ENCODE data around the gene XRN1. TPM values are rescaled to one million over a fixed set of nuclear protein-coding genes. Genes with fewer than 3 reads are reported as not detected.

XRN1 gene
- total and polyA plus RNA-seq, 2 donors (not counting 1 experiment from before 2014, with no cell fraction given): 19.9 to 55.7 TPM

DNA sequence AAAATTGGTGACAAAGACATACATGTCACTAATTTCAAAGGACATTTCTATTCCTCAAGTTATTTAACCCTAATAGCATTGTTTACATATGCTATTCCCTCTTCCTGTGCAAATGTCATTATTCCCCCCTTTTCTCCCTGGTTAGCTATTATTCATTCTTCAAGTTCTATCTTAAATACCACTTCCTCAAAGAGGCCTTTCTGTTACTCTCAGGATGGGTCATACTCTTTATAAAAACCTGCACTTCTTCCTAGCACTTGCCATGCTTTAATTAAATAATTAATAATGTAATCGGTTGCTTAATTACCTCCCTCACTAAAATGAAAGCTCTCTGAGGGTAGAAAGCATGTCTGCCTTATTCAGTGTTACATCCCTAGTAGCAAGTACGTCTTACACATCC, 88.5 kb downstream of the XRN1 start:
- Histone ChIP-seq H3K9me3 (ENCODE audit: control insufficient read depth, insufficient read depth, low read depth, low read length) (no peaks in the 10 kb centered on the region), H3K4me1 (ENCODE audit: control insufficient read depth, extremely low read depth, insufficient read depth, low read length) (no peaks in the 10 kb centered on the region), H3K36me3 (ENCODE audit: control insufficient read depth, insufficient read depth, low read length) (peaks cover 5% of the 10 kb centered on the region), H3K4me2 (ENCODE audit: extremely low read depth, insufficient read depth, low read length) (no peak overlapping the region), H3K79me2 (ENCODE audit: control insufficient read depth, insufficient read depth, low read length) (no peaks in the 10 kb centered on the region), H3K27ac (ENCODE audit: insufficient read depth, low read length) (no peak overlapping the region), H4K20me1 (ENCODE audit: control insufficient read depth, extremely low read depth, insufficient read depth, low read length) (no peaks in the 10 kb centered on the region), H2AFZ (ENCODE audit: low read length) (no peak overlapping the region), H3K27me3 (ENCODE audit: control insufficient read depth, insufficient read depth, low read length) (no peaks in the 10 kb centered on the region), H3K9ac (ENCODE audit: insufficient read depth, low read length) (no peak overlapping the region), H3K4me3 (replicated peaks in 1 of 4; ENCODE audit: control extremely low read depth in 1 of 4, insufficient read depth in 1 of 4, low read depth in 3 of 4, low read length in 4 of 4) (no peak overlapping the region)
- DNase-seq (ENCODE audit: low read depth in 2 of 2): no peak
- no peak for TF ChIP-seq EZH2 (IDR thresholded peaks at IDR 0.05; ENCODE audit: low read length, missing control alignments)
- TF ChIP-seq, protein P1, sequence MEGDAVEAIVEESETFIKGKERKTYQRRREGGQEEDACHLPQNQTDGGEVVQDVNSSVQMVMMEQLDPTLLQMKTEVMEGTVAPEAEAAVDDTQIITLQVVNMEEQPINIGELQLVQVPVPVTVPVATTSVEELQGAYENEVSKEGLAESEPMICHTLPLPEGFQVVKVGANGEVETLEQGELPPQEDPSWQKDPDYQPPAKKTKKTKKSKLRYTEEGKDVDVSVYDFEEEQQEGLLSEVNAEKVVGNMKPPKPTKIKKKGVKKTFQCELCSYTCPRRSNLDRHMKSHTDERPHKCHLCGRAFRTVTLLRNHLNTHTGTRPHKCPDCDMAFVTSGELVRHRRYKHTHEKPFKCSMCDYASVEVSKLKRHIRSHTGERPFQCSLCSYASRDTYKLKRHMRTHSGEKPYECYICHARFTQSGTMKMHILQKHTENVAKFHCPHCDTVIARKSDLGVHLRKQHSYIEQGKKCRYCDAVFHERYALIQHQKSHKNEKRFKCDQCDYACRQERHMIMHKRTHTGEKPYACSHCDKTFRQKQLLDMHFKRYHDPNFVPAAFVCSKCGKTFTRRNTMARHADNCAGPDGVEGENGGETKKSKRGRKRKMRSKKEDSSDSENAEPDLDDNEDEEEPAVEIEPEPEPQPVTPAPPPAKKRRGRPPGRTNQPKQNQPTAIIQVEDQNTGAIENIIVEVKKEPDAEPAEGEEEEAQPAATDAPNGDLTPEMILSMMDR (conservative IDR thresholded peaks at IDR 0.05 in 1 of 2, IDR thresholded peaks at IDR 0.05 in 1 of 2; ENCODE audit: low read depth in 1 of 2, low read length in 2 of 2): no peak

DNA sequence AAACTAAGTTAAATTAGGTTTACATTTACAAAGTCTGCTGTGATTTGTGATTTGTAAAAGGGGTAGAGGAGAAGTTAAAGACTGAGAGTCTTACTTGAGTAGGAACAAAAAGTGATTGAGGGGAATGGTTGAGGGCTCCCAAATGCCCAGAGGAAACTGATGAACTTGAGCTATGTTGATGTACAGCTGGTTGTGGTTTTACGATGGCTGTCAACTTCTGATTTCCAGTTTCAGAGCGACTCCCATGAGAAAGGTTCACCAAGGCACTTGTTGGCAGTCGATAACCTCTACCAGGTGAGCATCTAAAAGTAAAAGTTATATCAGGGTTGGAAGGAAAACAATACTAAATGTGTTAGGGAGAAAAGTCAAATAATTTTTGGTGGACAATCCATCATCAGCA, 91.0 kb downstream of the XRN1 start:
- Histone ChIP-seq H3K4me2 (ENCODE audit: extremely low read depth, insufficient read depth, low read length) (no peak overlapping the region), H3K36me3 (ENCODE audit: control insufficient read depth, insufficient read depth, low read length) (peaks cover 2% of the 10 kb centered on the region), H3K27ac (ENCODE audit: insufficient read depth, low read length) (no peak overlapping the region), H2AFZ (ENCODE audit: low read length) (no peak overlapping the region), H3K9me3 (ENCODE audit: control insufficient read depth, insufficient read depth, low read depth, low read length) (no peaks in the 10 kb centered on the region), H4K20me1 (ENCODE audit: control insufficient read depth, extremely low read depth, insufficient read depth, low read length) (no peaks in the 10 kb centered on the region), H3K4me3 (replicated peaks in 1 of 4; ENCODE audit: control extremely low read depth in 1 of 4, insufficient read depth in 1 of 4, low read depth in 3 of 4, low read length in 4 of 4) (no peak overlapping the region), H3K27me3 (ENCODE audit: control insufficient read depth, insufficient read depth, low read length) (no peaks in the 10 kb centered on the region), H3K4me1 (ENCODE audit: control insufficient read depth, extremely low read depth, insufficient read depth, low read length) (no peaks in the 10 kb centered on the region), H3K79me2 (ENCODE audit: control insufficient read depth, insufficient read depth, low read length) (no peaks in the 10 kb centered on the region), H3K9ac (ENCODE audit: insufficient read depth, low read length) (no peak overlapping the region)
- DNase-seq (ENCODE audit: low read depth in 2 of 2): no peak
- TF ChIP-seq EZH2 (IDR thresholded peaks at IDR 0.05; ENCODE audit: low read length, missing control alignments): no peak
- TF ChIP-seq, protein P1 (conservative IDR thresholded peaks at IDR 0.05 in 1 of 2, IDR thresholded peaks at IDR 0.05 in 1 of 2; ENCODE audit: low read depth in 1 of 2, low read length in 2 of 2): no peak

DNA sequence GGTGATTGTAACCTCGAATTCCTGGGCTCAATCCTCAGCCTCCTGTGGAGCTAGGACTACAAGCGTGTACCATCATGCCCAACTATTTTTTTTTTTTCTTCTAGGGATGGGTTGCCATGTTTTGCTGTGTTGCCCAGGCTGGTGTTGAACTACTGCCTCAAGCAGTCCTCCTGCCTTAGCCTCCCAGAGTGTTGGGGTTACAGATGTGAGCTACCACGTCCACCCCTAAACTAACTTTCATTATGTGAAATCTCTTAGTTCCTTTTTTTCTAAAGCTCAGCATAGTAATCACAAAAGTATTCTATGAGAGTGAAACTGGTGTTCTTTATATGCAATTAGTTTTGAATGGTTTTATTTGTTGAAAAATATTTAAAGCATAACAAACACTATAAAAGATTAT, 92.1 kb downstream of the XRN1 start:
- no peak overlapping the region for H3K4me3 ChIP-seq (replicated peaks in 1 of 4; ENCODE audit: control extremely low read depth in 1 of 4, insufficient read depth in 1 of 4, low read depth in 3 of 4, low read length in 4 of 4)
- H3K4me2 ChIP-seq (ENCODE audit: extremely low read depth, insufficient read depth, low read length): no peak overlapping the region
- no peaks in the 10 kb centered on the region for H3K27me3 ChIP-seq (ENCODE audit: control insufficient read depth, insufficient read depth, low read length)
- TF ChIP-seq, protein P1 (conservative IDR thresholded peaks at IDR 0.05 in 1 of 2, IDR thresholded peaks at IDR 0.05 in 1 of 2; ENCODE audit: low read depth in 1 of 2, low read length in 2 of 2): no peak
- no peak for TF ChIP-seq EZH2 (IDR thresholded peaks at IDR 0.05; ENCODE audit: low read length, missing control alignments)
- no peaks in the 10 kb centered on the region for H3K79me2 ChIP-seq (ENCODE audit: control insufficient read depth, insufficient read depth, low read length)
- no peak overlapping the region for H2AFZ ChIP-seq (ENCODE audit: low read length)
- no peaks in the 10 kb centered on the region for H3K4me1 ChIP-seq (ENCODE audit: control insufficient read depth, extremely low read depth, insufficient read depth, low read length)
- H3K27ac ChIP-seq (ENCODE audit: insufficient read depth, low read length): no peak overlapping the region
- no peaks in the 10 kb centered on the region for H4K20me1 ChIP-seq (ENCODE audit: control insufficient read depth, extremely low read depth, insufficient read depth, low read length)
- DNase-seq (ENCODE audit: low read depth in 2 of 2): no peak
- peaks cover 2% of the 10 kb centered on the region for H3K36me3 ChIP-seq (ENCODE audit: control insufficient read depth, insufficient read depth, low read length)
- H3K9me3 ChIP-seq (ENCODE audit: control insufficient read depth, insufficient read depth, low read depth, low read length): no peaks in the 10 kb centered on the region
- no peak overlapping the region for H3K9ac ChIP-seq (ENCODE audit: insufficient read depth, low read length)
